CD14-positive monocyte (primary cell): ENCODE results near the gene OXSR1. TPM values are rescaled to one million over a fixed set of nuclear protein-coding genes. Genes with fewer than 3 reads are reported as not detected.

Source experiments
- DNase-seq, 3 donors: peaks; one replicate each; pipeline ENCODE4 v3.0.0-alpha.2; 2011 to 2022
- H2AFZ ChIP-seq: 2 replicates; pipeline ENCODE4 v1.6.0; 2012; ENCODE audit warnings: mild to moderate bottlenecking, low read depth, low read length, inconsistent platforms; ENCODE audit not compliant: insufficient read depth, poor library complexity, severe bottlenecking
- H3K27ac ChIP-seq, 2 donors: 1 replicate in 1 of 2; 2 replicates in 1 of 2; pipeline ENCODE4 v1.5.1; 2012 to 2013; ENCODE audit warnings: low read length in 2 of 2, control low read depth in 1 of 2, inconsistent platforms in 1 of 2, low read depth in 1 of 2, mild to moderate bottlenecking in 1 of 2
- H3K27me3 ChIP-seq, 2 donors: one replicate each; pipeline versions ENCODE4 v1.6.0 to v1.6.1; 2011 to 2013; ENCODE audit warnings: low read length in 2 of 2; ENCODE audit not compliant: control insufficient read depth in 2 of 2, insufficient read depth in 2 of 2
- H3K36me3 ChIP-seq, 2 donors: replicated peaks in 1 of 2; 1 replicate in 1 of 2; 2 replicates in 1 of 2; pipeline versions ENCODE4 v1.5.1 to v1.6.1; 2012 to 2013; ENCODE audit warnings: low read length in 2 of 2, control low read depth in 1 of 2, inconsistent platforms in 1 of 2, mild to moderate bottlenecking in 1 of 2; ENCODE audit not compliant: insufficient read depth in 2 of 2, control insufficient read depth in 1 of 2
- H3K4me1 ChIP-seq, 2 donors: 1 replicate in 1 of 2; 2 replicates in 1 of 2; pipeline versions ENCODE4 v1.5.1 to v1.6.1; 2012 to 2013; ENCODE audit warnings: low read length in 2 of 2, control low read depth in 1 of 2, inconsistent platforms in 1 of 2, mild to moderate bottlenecking in 1 of 2, moderate library complexity in 1 of 2; ENCODE audit not compliant: insufficient read depth in 2 of 2, control insufficient read depth in 1 of 2
- H3K4me2 ChIP-seq: replicated peaks from 2 replicates; pipeline ENCODE3; 2012; ENCODE audit warnings: low read length, moderate library complexity, mild to moderate bottlenecking; ENCODE audit not compliant: poor library complexity, severe bottlenecking; ENCODE audit errors: extremely low read depth
- H3K4me3 ChIP-seq, 3 experiments: fragments of 200-600 bp in 1 of 3; sonication (generic) in 1 of 3; replicated peaks in 1 of 3; 1 replicate in 2 of 3; 2 replicates in 1 of 3; pipeline ENCODE4 v1.5.1; 2011 to 2013; ENCODE audit warnings: low read length in 3 of 3, mild to moderate bottlenecking in 3 of 3, control low read depth in 2 of 3, low read depth in 2 of 3, inconsistent platforms in 1 of 3, moderate library complexity in 1 of 3
- H3K79me2 ChIP-seq: 2 replicates; pipeline ENCODE4 v1.6.0; 2012; ENCODE audit warnings: mild to moderate bottlenecking, control low read depth, inconsistent platforms, low read length, moderate library complexity; ENCODE audit not compliant: insufficient read depth
- H3K9ac ChIP-seq: 2 replicates; pipeline ENCODE4 v1.6.0; 2017; ENCODE audit warnings: low read length, mild to moderate bottlenecking; ENCODE audit not compliant: insufficient read depth, poor library complexity, severe bottlenecking
- H3K9me3 ChIP-seq, 2 donors: replicated peaks in 1 of 2; 1 replicate in 1 of 2; 2 replicates in 1 of 2; pipeline versions ENCODE4 v1.5.1 to v1.6.1; 2012 to 2013; ENCODE audit warnings: low read length in 2 of 2, control low read depth in 1 of 2; ENCODE audit not compliant: control insufficient read depth in 1 of 2, insufficient read depth in 1 of 2
- H4K20me1 ChIP-seq: 2 replicates; pipeline ENCODE4 v1.6.0; 2012; ENCODE audit warnings: mild to moderate bottlenecking, low read length, control low read depth, moderate library complexity; ENCODE audit not compliant: insufficient read depth
- H3K27ac Mint-ChIP-seq, 7 donors: one replicate each; pipeline ENCODE4 v1.8.0; 2020; ENCODE audit warnings: mild to moderate bottlenecking in 7 of 7, mixed read lengths in 7 of 7, moderate library complexity in 6 of 7, inconsistent platforms in 2 of 7
- H3K27me3 Mint-ChIP-seq, 3 donors: one replicate each; pipeline ENCODE4 v1.8.0; 2021 to 2022; ENCODE audit warnings: low read depth in 3 of 3, mild to moderate bottlenecking in 3 of 3, mixed read lengths in 3 of 3, moderate library complexity in 3 of 3, inconsistent platforms in 1 of 3
- H3K36me3 Mint-ChIP-seq, 2 donors: one replicate each; pipeline ENCODE4 v1.8.0; 2020; ENCODE audit warnings: mixed read lengths in 2 of 2, inconsistent platforms in 1 of 2, mild to moderate bottlenecking in 1 of 2
- H3K4me1 Mint-ChIP-seq: one replicate; pipeline ENCODE4 v1.8.0; 2020; ENCODE audit warnings: mild to moderate bottlenecking, mixed read lengths
- H3K4me3 Mint-ChIP-seq, 2 donors: one replicate each; pipeline ENCODE4 v1.8.0; 2020; ENCODE audit warnings: mild to moderate bottlenecking in 2 of 2, mixed read lengths in 2 of 2, moderate library complexity in 1 of 2
- H3K9me3 Mint-ChIP-seq, 7 donors: one replicate each; pipeline ENCODE4 v1.8.0; 2020 to 2022; ENCODE audit warnings: mixed read lengths in 7 of 7, mild to moderate bottlenecking in 6 of 7, moderate library complexity in 6 of 7, inconsistent platforms in 2 of 7
- CTCF ChIP-seq: fragments of 200-600 bp; IDR thresholded peaks from one replicate; pipeline ENCODE4 v1.8.0; 2022; ENCODE audit warnings: antibody characterized with exemption, mild to moderate bottlenecking
- WGBS: methylation state at CpG from one replicate; pipeline ENCODE4 v1.1.5; 2013; ENCODE audit warnings: missing lambda C conversion rate; ENCODE audit not compliant: insufficient coverage; 5-methylcytosine and 5-hydroxymethylcytosine counted together
- intact Hi-C, 2 donors: fragments of 100-400 bp; cut with micrococcal nuclease; formaldehyde crosslinking; loops; one replicate each; pipeline versions ENCODE4 v1.15.0 to v1.15.1; 2023
- polyA plus RNA-seq, 3 donors: library from polyadenylated mRNA; depleted of rRNA in 1 of 3; unstranded in 2 of 3; stranded (reverse) in 1 of 3; fragments of 300-500 nt in 2 of 3; fragments of >200 nt in 1 of 3; fragmentation: Illumina TruSeq in 2 of 3; gene quantifications; 1 replicate in 2 of 3; 2 replicates in 1 of 3; pipeline ENCODE4 v1.2.3, GENCODE V29; 2012 to 2021

OXSR1 gene
- polyA plus RNA-seq, 3 donors = 9.4 to 20.3 (median 12.3) TPM

DNA sequence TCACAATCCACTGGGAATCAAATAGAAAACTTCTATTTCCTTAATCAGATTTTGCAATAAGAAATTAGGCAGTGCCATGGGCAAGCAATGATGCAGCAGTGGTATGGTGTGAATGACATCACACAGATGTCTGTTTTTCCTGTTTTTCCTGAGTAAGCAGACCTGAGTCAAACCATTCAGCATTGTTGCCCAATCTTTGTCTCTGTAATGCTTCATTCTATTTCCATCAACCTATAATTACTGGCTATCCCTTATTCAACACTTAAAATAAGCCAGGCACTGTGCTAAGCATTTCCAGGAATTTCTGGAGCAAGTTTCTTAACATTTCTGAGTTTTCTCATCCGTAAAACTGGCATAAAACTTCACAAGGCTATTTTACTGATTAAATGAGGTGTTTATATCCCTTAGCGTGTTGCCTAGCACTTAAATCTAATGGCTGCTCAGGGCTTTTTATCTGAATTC is 11.3 kb upstream of the OXSR1 start:
- TF ChIP-seq CTCF = no peak
- Histone ChIP-seq H3K27me3 (no peaks in the 10 kb centered on the region), H3K9me3 (no peaks in the 10 kb centered on the region), H3K27ac (peak overlapping the region in 1 of 2 donors; percentile 95), H3K4me2 (no peak overlapping the region), H3K9ac (peak overlapping the region; percentile 16), H3K4me1 (peaks cover 73 to 74% of the 10 kb centered on the region in 2 donors), H2AFZ (no peak overlapping the region), H3K36me3 (no peaks in the 10 kb centered on the region), H3K4me3 (no peak overlapping the region), H3K79me2 (no peaks in the 10 kb centered on the region), H4K20me1 (no peaks in the 10 kb centered on the region)
- peaks cover 4 to 12% of the 10 kb centered on the region in 2 donors for H3K36me3 Mint-ChIP-seq
- H3K4me3 Mint-ChIP-seq = no peak overlapping the region
- intact Hi-C loops = loop anchor here in 1 of 2 donors (1.0 kb wide), 1 partner anchor 10 kb away; no protein-coding TSS in a partner anchor
- DNase-seq = peak; percentile 87 to 98 (median 97)
- H3K27me3 Mint-ChIP-seq = no peaks in the 10 kb centered on the region
- WGBS = no CpG with 5 or more reads among the region's 2 CpGs
- H3K4me1 Mint-ChIP-seq = peaks cover 71% of the 10 kb centered on the region
- peaks cover 0 to 4% (median 3%) of the 10 kb centered on the region in 7 donors for H3K9me3 Mint-ChIP-seq
- peak overlapping the region; percentile 97 to 99 (median 98) for H3K27ac Mint-ChIP-seq

DNA sequence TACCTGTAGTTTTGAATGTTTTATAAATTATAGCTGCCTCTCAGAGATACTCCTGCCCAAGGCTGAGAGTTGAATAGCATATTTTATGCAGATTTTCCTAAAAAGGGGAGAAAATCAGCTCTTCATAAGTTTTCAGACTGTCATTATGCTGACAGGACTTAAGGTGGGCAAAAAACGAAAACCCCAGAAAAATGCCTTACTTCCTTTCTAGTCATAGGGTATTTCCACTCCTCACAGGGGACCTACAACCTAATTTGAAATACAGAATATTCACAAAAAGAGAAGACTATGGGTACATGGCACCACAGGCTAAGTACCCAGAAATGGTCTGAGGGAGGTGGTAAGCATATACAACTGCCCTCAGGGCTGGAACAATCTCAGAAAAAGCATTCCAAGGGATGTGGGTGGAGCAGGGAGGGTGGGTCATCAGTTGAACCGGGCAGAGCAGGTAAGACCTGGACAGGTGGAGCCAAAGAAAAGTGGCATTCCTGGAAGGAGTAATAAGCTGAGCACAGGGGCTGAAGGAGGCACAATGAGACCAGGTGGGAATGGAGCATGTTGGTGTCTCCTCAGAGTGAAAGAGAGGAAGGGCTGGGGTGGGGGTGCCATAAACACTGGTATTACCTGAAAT is 10.6 kb upstream of the OXSR1 start:
- Histone ChIP-seq H3K9me3 (no peaks in the 10 kb centered on the region), H3K4me2 (no peak overlapping the region), H3K27ac (peak overlapping the region in 1 of 2 donors; percentile 95), H3K36me3 (no peaks in the 10 kb centered on the region), H3K4me1 (peaks cover 67% of the 10 kb centered on the region in 2 donors), H3K4me3 (no peak overlapping the region), H4K20me1 (no peaks in the 10 kb centered on the region), H2AFZ (no peak overlapping the region), H3K79me2 (no peaks in the 10 kb centered on the region), H3K27me3 (no peaks in the 10 kb centered on the region), H3K9ac (peak overlapping the region; percentile 16)
- peak in 1 of 3 donors; percentile 76 for DNase-seq
- no peak for TF ChIP-seq CTCF
- H3K27ac Mint-ChIP-seq = peak overlapping the region; percentile 82 to 99 (median 97)
- 80% methylated on average over 2 of the region's 2 CpGs for WGBS
- H3K36me3 Mint-ChIP-seq = peaks cover 4 to 12% of the 10 kb centered on the region in 2 donors
- no peaks in the 10 kb centered on the region for H3K27me3 Mint-ChIP-seq
- no peak overlapping the region for H3K4me3 Mint-ChIP-seq
- peaks cover 0 to 4% (median 3%) of the 10 kb centered on the region in 7 donors for H3K9me3 Mint-ChIP-seq
- H3K4me1 Mint-ChIP-seq = peaks cover 64% of the 10 kb centered on the region
- intact Hi-C loops = loop anchor here in 1 of 2 donors (1.0 kb wide), 1 partner anchor 10 kb away; no protein-coding TSS in a partner anchor
